EL (cell line): ENCODE measurements around the gene TSPOAP1.

Experiments
- DNase-seq: peaks from one replicate; pipeline ENCODE4 v3.0.0-alpha.2; 2016

The TSPOAP1 gene

GRCh38 chr17:58272367-58273280, 56.0 kb downstream of the TSPOAP1 start:
- DNase-seq = no peak

- no peak for DNase-seq
These were observed 57.2 kb downstream of the TSPOAP1 start for GRCh38 chr17:58271216-58271931.

GRCh38 chr17:58270476-58271215, 57.9 kb downstream of the TSPOAP1 start:
- DNase-seq = no peak

GRCh38 chr17:58269557-58270291, 58.9 kb downstream of the TSPOAP1 start:
- DNase-seq = no peak

DNA sequence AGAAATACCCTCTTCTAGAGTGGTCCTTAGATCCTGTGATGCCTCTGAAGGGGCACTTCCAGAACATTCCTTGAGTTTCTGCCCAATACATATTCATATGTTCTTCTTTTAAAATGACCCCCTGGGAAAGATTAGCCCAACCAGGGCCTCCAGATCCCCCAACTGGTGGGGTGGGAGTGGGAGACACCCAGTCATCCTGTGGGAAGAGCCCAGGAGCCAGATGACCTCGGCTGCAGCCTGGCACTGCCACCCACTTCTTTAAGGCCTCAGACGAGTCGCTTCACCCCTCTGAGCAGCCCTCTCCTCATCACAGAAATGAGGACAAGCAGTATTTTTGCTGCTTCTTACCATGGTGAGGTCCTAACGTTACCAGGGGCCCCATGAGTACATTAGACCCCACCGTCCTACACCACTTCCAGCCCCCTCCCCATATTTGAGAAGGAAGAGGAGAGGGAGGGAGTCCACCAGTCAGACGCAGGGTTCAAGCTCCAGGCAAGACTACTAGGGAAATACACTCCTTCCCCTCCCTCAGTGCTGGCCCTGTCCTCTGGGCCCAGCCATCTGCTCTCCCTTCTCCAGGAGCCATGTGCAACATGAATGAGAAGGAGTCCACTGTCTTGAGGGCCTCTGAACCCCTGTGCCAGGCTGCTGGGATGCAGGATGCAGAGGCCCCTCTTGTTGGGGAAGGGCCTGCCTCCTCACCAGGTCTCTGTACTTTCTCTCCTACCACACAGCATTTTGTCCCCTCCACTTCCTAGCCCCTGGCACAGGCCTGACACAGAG, 59.6 kb downstream of the TSPOAP1 start:
- no peak for DNase-seq

- no peak for DNase-seq
These were observed 60.3 kb downstream of the TSPOAP1 start for GRCh38 chr17:58268326-58268725.

- no peak for DNase-seq
These were observed 61.0 kb downstream of the TSPOAP1 start for GRCh38 chr17:58267347-58268324.

GRCh38 chr17:58265902-58266875, 62.4 kb downstream of the TSPOAP1 start:
- no peak for DNase-seq

DNA sequence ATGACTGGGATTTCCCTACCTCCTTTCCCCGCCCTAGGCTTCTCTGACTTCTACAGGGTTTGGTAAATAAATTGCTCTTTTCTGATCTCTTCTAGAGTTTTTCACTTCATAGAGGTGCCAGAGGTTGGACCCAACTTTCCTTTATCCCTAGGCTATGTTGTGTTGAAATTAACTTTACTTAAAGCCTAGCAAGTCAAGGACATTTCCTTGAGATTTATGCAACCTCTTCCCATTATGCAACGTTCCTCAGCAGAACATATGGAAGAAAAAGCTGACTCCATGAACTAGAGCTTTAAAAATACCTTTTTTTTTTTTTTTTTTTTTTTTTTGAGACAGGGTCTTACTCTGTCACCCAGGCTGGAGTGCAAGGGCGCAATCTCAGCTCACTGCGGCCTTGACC, 63.3 kb downstream of the TSPOAP1 start:
- no peak for DNase-seq

GRCh38 chr17:58264407-58265103, 64.0 kb downstream of the TSPOAP1 start:
- no peak for DNase-seq

DNA sequence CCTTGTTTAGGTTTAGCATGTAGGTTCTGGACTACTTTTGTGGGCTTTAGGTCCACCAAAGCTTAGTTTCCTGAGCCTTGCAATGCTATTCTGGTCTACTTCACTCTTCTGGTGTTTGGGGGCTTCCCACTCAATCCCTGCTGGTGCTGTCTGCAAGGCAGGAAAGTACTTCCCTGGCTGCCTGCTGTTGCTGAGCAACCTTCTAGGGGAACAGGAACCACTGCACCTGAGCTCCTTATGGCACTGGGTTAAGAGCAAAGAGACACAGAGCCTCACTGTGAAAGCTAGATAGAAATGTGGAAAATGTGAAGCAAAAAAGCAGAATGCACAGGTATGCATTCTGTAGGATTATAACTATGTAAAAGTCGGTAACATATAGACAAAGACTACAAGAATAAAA, 64.8 kb downstream of the TSPOAP1 start:
- DNase-seq = no peak

DNA sequence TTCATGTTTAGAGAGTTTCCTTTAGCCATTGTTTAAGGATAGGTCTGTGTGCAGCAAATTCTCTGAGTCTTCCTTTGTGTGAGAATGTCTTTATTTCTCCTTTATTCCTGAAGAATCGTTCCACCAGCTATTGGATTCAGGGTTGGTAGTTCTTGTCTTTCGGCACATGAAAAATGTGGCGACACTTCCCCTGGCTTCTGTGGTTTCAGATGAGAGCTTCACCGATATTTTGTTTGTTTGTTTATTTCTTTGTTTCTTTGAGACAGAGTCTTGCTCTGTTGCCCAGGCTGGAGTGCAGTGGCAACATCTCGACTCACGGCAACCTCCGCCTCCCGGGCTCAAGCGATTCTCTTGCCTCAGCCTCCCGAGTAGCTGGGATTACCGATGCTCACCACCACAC, 66.4 kb downstream of the TSPOAP1 start:
- DNase-seq = no peak

GRCh38 chr17:58254803-58255202, 73.8 kb downstream of the TSPOAP1 start:
- DNase-seq = no peak

GRCh38 chr17:58253082-58253481, 75.5 kb downstream of the TSPOAP1 start:
- DNase-seq = no peak

GRCh38 chr17:58252141-58252540, 76.5 kb downstream of the TSPOAP1 start:
- no peak for DNase-seq
